Caco-2 (cell line): ENCODE measurements around the gene MED26. TPM values are rescaled to one million over a fixed set of nuclear protein-coding genes. Genes with fewer than 3 reads are reported as not detected.

Experiments
- BruUV-seq: library from RNA; stranded (reverse); fragments of 400-500 nt; replicated peaks from 2 replicates; lab custom pipeline; 2021; lab: Mats Ljungman, UMichigan
- CTCF ChIA-PET: fragments of 300-600 bp; sonication (Branson Sonifier 250); formaldehyde crosslinking; loops from one replicate; lab custom pipeline; 2022; ENCODE audit warnings: antibody characterized with exemption; lab: Charles Lee
- POLR2A ChIA-PET: fragments of 300-600 bp; sonication (Branson Sonifier 250); formaldehyde crosslinking; loops from one replicate; lab custom pipeline; 2022; ENCODE audit warnings: antibody characterized with exemption; lab: Charles Lee
- DNase-seq, 2 experiments: peaks; one replicate each; pipeline versions ENCODE4 v3.0.0 to v3.0.0-alpha.2; 2020 to 2022
- H3K27me3 ChIP-seq: replicated peaks from 2 replicates; pipeline ENCODE4 v1.6.0; 2011; ENCODE audit warnings: low read length; ENCODE audit not compliant: control insufficient read depth, insufficient read depth
- H3K36me3 ChIP-seq: 2 replicates; pipeline ENCODE4 v1.5.1; 2011; ENCODE audit warnings: low read length; ENCODE audit not compliant: control insufficient read depth, insufficient read depth
- H3K4me1 ChIP-seq: fragments of 250-450 bp; sonication (Bioruptor Pico); 2 replicates; pipeline ENCODE4 v1.5.1; 2020; ENCODE audit warnings: mild to moderate bottlenecking
- H3K4me3 ChIP-seq: 2 replicates; pipeline ENCODE4 v1.5.1; 2011; ENCODE audit warnings: low read depth, mild to moderate bottlenecking, control low read depth, low read length
- H3K9me3 ChIP-seq: fragments of 250-450 bp; sonication (Bioruptor Pico); 2 replicates; pipeline ENCODE4 v1.5.1; 2020; ENCODE audit warnings: mild to moderate bottlenecking, moderate library complexity
- H3K27ac Mint-ChIP-seq: one replicate; pipeline ENCODE4 v1.8.0; 2022; ENCODE audit warnings: mixed read lengths; ENCODE audit not compliant: unreplicated experiment
- H3K27me3 Mint-ChIP-seq: one replicate; pipeline ENCODE4 v1.8.0; 2022; ENCODE audit warnings: mixed read lengths; ENCODE audit not compliant: insufficient read depth, unreplicated experiment
- H3K36me3 Mint-ChIP-seq: one replicate; pipeline ENCODE4 v1.8.0; 2022; ENCODE audit warnings: mild to moderate bottlenecking, mixed read lengths; ENCODE audit not compliant: insufficient read depth, unreplicated experiment
- H3K4me1 Mint-ChIP-seq: one replicate; pipeline ENCODE4 v1.8.0; 2022; ENCODE audit warnings: low read depth, mixed read lengths; ENCODE audit not compliant: unreplicated experiment
- H3K4me3 Mint-ChIP-seq: one replicate; pipeline ENCODE4 v1.8.0; 2022; ENCODE audit warnings: mild to moderate bottlenecking, moderate library complexity, mixed read lengths; ENCODE audit not compliant: unreplicated experiment
- H3K9me3 Mint-ChIP-seq: one replicate; pipeline ENCODE4 v1.8.0; 2022; ENCODE audit warnings: mixed read lengths; ENCODE audit not compliant: unreplicated experiment
- intact Hi-C: fragments of 100-400 bp; cut with micrococcal nuclease; formaldehyde crosslinking; loops from one replicate; pipeline ENCODE4 v1.10.0; 2022; ENCODE audit not compliant: unreplicated experiment
- total RNA-seq: library from RNA; stranded (reverse); gene quantifications from 2 replicates; pipeline ENCODE4 v1.2.3, GENCODE V29; 2022
- TF ChIP-seq, protein P1 (sequence below), 2 experiments: fragments of 200-600 bp in 1 of 2; IDR thresholded peaks; 1 replicate in 1 of 2; 2 replicates in 1 of 2; pipeline versions ENCODE4 v1.5.1 to v1.8.0; 2011 to 2022; ENCODE audit warnings: antibody characterized with exemption in 1 of 2, control low read depth in 1 of 2, inconsistent platforms in 1 of 2, low read depth in 1 of 2, low read length in 1 of 2, mild to moderate bottlenecking in 1 of 2, moderate library complexity in 1 of 2; ENCODE audit not compliant: insufficient read depth in 1 of 2, severe bottlenecking in 1 of 2, unreplicated experiment in 1 of 2

Gene MED26
- total RNA-seq, 1 experiment from 2014 or later: 11.4 TPM

DNA sequence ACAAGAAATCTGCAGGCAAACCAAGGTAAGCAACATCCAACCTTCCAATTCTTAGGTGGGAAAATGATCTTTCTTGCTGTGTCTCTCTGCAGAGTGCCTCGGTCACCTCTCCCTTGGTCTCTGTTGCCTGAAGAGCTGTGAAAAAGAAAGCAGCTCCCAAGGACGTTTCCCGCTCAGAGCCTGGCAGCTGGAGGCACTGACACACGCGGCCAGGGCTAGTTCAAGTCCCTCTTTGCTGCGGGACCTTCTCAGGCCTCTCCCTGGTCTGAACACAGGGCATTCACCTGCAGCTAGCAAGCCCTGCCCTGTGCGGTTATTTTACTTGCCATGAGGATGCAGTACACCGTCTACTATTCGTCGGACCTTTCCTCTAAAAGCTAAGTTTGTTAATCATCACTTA lies 3.8 kb downstream of the MED26 start:
- no TSS peak for BruUV-seq
- CTCF ChIA-PET: interaction anchor here (0.6 kb wide), 1 partner anchor 788 kb away, joined by 3 read pairs; no protein-coding TSS in a partner anchor
- POLR2A ChIA-PET: no interaction called here

DNA sequence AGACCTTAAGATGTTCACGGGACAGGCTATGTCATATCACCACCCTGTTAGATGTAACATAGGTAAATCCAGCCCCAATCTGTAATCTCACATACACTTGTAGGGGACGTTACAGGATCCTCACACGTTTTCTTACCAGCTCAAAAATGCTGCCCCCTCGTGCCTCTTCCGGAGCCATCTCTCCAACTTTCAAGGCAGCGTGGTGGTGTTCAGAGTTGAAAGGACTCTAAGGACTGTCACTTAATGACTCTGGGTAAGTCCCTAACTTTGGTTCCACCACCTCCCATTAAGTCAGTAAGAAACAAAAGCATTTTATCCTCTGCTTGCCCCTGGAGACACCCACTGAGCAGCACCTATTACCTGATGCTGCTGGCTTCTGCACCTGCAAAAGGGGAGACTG lies 4.4 kb downstream of the MED26 start:
- CTCF ChIA-PET: no interaction called here
- POLR2A ChIA-PET: no interaction called here

More for the DNA sequence above, 3.8 kb downstream of the MED26 start:
- Mint-ChIP-seq H3K36me3 (peaks cover 37% of the 10 kb centered on the region), H3K9me3 (no peaks in the 10 kb centered on the region), H3K4me3 (no peak overlapping the region), H3K27me3 (no peaks in the 10 kb centered on the region), H3K27ac (no peak overlapping the region), H3K4me1 (peaks cover 13% of the 10 kb centered on the region)
- Histone ChIP-seq H3K4me3 (no peak overlapping the region), H3K4me1 (peaks cover 8% of the 10 kb centered on the region), H3K36me3 (peaks cover 2% of the 10 kb centered on the region; the same call in 1 of the 2 replicates), H3K9me3 (no peaks in the 10 kb centered on the region), H3K27me3 (no peaks in the 10 kb centered on the region)
- intact Hi-C loops: no loop called here
- TF ChIP-seq, protein P1, sequence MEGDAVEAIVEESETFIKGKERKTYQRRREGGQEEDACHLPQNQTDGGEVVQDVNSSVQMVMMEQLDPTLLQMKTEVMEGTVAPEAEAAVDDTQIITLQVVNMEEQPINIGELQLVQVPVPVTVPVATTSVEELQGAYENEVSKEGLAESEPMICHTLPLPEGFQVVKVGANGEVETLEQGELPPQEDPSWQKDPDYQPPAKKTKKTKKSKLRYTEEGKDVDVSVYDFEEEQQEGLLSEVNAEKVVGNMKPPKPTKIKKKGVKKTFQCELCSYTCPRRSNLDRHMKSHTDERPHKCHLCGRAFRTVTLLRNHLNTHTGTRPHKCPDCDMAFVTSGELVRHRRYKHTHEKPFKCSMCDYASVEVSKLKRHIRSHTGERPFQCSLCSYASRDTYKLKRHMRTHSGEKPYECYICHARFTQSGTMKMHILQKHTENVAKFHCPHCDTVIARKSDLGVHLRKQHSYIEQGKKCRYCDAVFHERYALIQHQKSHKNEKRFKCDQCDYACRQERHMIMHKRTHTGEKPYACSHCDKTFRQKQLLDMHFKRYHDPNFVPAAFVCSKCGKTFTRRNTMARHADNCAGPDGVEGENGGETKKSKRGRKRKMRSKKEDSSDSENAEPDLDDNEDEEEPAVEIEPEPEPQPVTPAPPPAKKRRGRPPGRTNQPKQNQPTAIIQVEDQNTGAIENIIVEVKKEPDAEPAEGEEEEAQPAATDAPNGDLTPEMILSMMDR (IDR thresholded peaks at IDR 0.05; ENCODE audit: insufficient read depth in 1 of 2, low read depth in 1 of 2, low read length in 1 of 2, severe bottlenecking in 1 of 2, unreplicated experiment in 1 of 2): no peak
- no peak for DNase-seq

DNA sequence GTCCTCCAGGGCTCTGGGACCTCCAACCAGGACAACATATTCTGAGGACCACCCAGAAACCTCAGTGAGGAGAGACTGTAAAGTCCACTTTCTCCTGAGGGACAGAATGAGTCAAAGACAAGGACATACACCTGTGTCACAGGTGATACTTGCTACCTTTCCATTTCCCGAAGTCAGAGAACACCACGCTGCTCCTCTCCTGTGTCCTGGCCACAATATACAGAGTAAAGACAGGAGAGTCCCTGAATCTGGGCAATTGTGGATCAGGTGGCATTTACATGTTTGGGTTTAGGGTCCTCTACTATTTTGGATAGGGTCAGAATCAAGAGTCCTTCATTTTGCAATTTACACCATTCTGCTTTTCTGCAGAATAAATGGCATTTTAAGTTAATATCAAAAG lies 4.9 kb downstream of the MED26 start:
- H3K27me3 Mint-ChIP-seq: no peaks in the 10 kb centered on the region
- Histone ChIP-seq H3K36me3 (peaks cover 2% of the 10 kb centered on the region; the same call in 1 of the 2 replicates), H3K4me3 (no peak overlapping the region), H3K4me1 (peaks cover 8% of the 10 kb centered on the region), H3K9me3 (no peaks in the 10 kb centered on the region), H3K27me3 (no peaks in the 10 kb centered on the region)
- BruUV-seq: no TSS peak
- H3K9me3 Mint-ChIP-seq: no peaks in the 10 kb centered on the region
- TF ChIP-seq, protein P1 (IDR thresholded peaks at IDR 0.05; ENCODE audit: insufficient read depth in 1 of 2, low read depth in 1 of 2, low read length in 1 of 2, severe bottlenecking in 1 of 2, unreplicated experiment in 1 of 2): no peak
- ChIA-PET POLR2A (no interaction called here), CTCF (no interaction called here)
- H3K36me3 Mint-ChIP-seq: peaks cover 31% of the 10 kb centered on the region
- DNase-seq: no peak
- no peak overlapping the region for H3K27ac Mint-ChIP-seq
- H3K4me3 Mint-ChIP-seq: no peak overlapping the region
- H3K4me1 Mint-ChIP-seq: peaks cover 13% of the 10 kb centered on the region
- intact Hi-C loops: no loop called here

More for the DNA sequence above, 4.4 kb downstream of the MED26 start:
- Mint-ChIP-seq H3K36me3 (peaks cover 36% of the 10 kb centered on the region), H3K4me1 (peaks cover 13% of the 10 kb centered on the region), H3K4me3 (no peak overlapping the region), H3K9me3 (no peaks in the 10 kb centered on the region), H3K27me3 (no peaks in the 10 kb centered on the region), H3K27ac (no peak overlapping the region)
- H3K36me3 ChIP-seq: peaks cover 2% of the 10 kb centered on the region; the same call in 1 of the 2 replicates
- no peak for DNase-seq
- no peaks in the 10 kb centered on the region for H3K9me3 ChIP-seq
- TF ChIP-seq, protein P1 (IDR thresholded peaks at IDR 0.05; ENCODE audit: insufficient read depth in 1 of 2, low read depth in 1 of 2, low read length in 1 of 2, severe bottlenecking in 1 of 2, unreplicated experiment in 1 of 2): no peak
- peaks cover 8% of the 10 kb centered on the region for H3K4me1 ChIP-seq
- BruUV-seq: no TSS peak
- intact Hi-C loops: no loop called here
- H3K4me3 ChIP-seq: no peak overlapping the region
- no peaks in the 10 kb centered on the region for H3K27me3 ChIP-seq
